AML-193 (cell line): ENCODE data around the gene LOXL1.
A peak's percentile ranks its signal among the peaks of the same experiment; 100 is the strongest.

Experiments
- DNase-seq, 2 experiments: peaks; one replicate each; lab custom pipeline; 2025; lab: John Stamatoyannopoulos, UW

LOXL1 gene, protein sequence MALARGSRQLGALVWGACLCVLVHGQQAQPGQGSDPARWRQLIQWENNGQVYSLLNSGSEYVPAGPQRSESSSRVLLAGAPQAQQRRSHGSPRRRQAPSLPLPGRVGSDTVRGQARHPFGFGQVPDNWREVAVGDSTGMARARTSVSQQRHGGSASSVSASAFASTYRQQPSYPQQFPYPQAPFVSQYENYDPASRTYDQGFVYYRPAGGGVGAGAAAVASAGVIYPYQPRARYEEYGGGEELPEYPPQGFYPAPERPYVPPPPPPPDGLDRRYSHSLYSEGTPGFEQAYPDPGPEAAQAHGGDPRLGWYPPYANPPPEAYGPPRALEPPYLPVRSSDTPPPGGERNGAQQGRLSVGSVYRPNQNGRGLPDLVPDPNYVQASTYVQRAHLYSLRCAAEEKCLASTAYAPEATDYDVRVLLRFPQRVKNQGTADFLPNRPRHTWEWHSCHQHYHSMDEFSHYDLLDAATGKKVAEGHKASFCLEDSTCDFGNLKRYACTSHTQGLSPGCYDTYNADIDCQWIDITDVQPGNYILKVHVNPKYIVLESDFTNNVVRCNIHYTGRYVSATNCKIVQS

DNA sequence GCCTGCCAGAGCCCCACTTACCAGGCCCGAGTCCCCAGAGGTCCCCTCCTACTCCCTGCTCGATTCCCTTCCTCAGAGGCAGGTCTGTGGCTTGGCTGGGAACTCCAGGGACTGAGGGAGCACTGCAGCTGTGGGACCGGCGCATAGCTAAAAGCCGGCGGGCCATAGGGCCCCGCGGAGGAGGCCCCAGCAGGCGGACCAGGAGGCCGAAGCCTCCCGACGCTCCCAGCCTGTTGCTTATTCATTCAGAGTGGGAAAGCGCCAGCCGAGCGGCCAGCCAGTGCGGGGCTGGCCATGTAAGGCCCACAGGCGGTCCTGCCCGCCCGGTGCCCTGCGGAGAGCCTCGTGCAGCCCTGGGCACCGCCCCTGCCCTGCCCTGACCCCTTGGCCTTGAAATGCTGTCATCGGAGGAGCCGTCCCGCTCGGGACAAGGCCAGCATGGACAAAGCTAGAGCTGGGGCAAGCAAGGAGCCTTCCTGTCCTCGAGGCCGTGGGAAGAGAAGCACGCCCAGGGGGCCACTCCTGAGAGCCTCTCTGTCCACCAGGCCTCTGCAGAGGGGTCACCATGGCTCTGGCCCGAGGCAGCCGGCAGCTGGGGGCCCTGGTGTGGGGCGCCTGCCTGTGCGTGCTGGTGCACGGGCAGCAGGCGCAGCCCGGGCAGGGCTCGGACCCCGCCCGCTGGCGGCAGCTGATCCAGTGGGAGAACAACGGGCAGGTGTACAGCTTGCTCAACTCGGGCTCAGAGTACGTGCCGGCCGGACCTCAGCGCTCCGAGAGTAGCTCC is at the start of gene LOXL1:
LOXL1 (plus strand) TSS at position 244 of the 784 bp plus-strand sequence; CDS start at position 566, 322 bp downstream.
- no peak for DNase-seq

DNA sequence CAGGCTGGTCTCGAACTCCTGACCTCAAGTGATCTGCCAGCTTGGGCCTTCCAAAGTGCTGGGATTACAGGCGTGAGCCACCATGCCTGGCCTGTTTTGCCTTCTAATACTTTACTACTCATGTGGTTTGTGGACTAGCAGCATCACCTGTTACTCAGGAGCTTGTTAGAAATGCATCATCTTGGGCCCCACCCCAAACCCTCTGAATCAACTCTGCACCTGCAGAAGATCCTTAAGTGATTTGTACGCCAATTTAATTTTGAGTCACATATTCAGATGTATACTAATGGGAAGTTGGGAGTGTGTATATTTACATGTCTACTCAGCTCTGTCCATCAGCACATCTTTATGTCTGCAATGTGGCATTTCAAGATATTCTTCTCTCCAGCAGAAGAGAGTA is 46.8 kb upstream of the LOXL1 start:
- no peak for DNase-seq

GRCh38 chr15:73881579-73882320 is 44.5 kb upstream of the LOXL1 start:
- no peak for DNase-seq

DNA sequence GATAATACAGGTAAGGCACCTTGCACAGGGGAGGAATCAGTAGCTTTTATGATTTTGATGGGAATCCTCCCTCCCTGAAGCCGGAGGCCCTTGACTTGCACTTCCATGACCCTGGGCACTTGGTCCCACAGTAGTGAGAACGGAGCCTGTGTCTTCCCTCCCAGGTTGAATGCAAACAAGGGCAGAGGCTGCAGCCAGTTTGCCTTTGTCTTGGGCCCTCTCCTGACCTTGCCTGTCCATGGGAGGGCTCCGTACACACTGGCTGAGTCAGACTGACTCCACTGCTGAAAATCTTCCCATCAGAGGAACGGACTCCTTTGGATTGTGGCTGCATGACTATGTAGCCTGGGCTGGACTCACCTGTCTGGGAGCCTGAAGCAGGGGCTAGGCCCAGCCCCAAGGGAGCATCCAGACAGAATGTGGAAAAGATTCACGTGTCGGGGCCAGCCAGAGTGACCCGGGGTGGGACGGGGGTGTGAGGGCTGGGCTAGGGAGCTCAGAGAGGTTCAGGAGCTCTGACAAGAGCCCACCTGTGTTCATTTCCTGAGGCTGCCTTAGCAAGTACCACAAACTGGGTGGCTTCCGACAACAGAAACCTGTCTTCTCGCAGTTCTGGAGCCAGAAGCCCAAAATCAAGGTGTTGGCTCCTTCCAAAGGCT is 43.4 kb upstream of the LOXL1 start:
- no peak for DNase-seq

GRCh38 chr15:73884159-73884558 is 42.1 kb upstream of the LOXL1 start:
- DNase-seq = no peak

DNA sequence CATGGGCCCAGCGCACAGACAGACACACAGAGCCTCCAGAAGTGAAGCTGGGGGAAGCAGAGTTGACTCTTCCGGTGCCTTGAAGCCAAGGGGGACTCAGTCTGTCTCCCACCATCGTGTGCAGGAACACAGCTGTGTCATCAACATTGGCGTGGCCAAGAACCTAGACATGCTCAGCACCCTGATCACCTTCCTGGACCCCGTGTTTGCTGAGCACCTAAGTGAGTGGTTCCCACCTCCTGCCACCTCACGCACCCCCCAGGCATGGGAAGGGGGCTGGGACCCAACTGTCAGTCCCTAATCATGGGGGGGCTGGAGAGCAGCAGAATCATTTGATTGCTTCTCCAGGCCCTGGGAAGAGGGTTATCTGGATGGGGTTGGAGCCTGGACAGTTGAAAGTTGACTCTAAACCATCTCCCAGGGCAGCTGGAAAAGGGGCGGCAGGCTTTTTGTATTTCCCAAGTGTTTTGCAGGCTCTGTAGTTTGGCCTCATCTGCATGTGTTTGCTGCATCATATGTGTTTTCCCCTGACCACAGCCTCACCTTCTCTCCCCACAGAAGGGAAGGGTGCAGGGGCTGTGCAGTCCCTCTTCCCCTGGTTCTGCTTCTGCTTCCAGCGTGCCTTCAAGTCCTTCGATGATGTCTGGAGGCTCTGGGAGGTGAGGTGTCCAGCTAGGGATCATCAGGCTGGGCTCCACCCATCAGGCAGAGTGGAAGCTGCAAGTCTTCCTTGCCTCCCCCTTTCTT is 40.1 kb upstream of the LOXL1 start:
- no peak for DNase-seq

GRCh38 chr15:73886717-73887345 is 39.4 kb upstream of the LOXL1 start:
- no peak for DNase-seq

DNA sequence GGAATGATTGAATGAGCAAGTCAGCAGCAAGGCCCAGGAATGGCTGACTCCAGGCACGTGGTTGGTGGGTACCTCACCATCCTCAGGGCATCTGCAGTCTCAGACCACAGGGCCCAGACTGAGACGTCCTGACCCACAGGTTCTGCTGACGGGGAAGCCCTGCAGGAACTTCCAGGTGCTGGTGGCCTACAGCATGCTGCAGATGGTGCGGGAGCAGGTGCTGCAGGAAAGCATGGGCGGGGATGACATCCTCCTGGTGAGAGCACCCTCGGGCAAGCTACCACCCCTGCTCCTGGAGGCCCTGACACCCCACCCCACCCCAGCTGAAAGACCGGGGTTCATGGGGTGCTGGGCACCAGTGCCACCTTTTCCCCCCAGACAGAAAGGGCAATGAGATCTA is 38.8 kb upstream of the LOXL1 start:
- DNase-seq = no peak

DNA sequence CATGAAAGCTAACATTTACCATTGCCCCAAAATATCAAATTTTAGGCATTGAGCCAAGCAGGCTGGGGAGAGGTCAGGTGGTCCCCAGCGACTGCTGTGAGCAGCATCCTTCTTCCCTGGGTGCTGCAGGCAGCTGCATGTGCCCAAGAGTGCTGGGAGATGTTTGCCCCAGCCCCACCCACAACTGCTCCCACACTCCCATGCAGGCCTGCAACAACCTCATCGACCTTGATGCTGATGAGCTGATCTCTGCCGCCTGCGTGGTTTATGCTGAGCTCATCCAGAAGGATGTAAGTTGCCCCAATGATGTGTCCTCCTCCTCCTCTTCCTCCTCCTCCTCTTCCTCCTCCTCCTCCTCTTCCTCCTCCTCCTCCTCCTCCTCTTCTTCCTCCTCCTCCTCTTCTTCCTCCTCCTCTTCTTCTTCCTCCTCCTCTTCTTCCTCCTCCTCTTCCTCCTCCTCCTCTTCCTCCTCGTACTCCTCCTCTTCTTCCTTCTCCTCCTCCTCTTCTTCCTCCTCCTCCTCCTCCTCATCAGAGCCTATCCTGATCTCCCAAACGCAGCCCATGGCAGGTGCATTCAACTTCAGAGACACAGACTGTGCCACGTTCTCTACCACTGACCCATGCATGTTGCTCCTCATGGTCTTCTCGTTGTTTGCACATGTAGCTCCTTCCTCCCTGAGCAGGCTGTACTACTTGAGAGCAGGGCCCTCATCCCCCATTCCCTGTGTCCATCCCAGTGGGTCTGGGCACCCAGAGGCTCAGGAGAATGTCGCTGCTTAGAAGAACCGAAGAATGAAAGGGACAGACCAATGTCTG is 37.8 kb upstream of the LOXL1 start:
- no peak for DNase-seq

GRCh38 chr15:73889053-73889761 is 37.1 kb upstream of the LOXL1 start:
- no peak for DNase-seq

- DNase-seq = no peak
Measured at GRCh38 chr15:73889762-73890124, 36.5 kb upstream of the LOXL1 start.

GRCh38 chr15:73891328-73892315 is 34.6 kb upstream of the LOXL1 start:
- DNase-seq = no peak

DNA sequence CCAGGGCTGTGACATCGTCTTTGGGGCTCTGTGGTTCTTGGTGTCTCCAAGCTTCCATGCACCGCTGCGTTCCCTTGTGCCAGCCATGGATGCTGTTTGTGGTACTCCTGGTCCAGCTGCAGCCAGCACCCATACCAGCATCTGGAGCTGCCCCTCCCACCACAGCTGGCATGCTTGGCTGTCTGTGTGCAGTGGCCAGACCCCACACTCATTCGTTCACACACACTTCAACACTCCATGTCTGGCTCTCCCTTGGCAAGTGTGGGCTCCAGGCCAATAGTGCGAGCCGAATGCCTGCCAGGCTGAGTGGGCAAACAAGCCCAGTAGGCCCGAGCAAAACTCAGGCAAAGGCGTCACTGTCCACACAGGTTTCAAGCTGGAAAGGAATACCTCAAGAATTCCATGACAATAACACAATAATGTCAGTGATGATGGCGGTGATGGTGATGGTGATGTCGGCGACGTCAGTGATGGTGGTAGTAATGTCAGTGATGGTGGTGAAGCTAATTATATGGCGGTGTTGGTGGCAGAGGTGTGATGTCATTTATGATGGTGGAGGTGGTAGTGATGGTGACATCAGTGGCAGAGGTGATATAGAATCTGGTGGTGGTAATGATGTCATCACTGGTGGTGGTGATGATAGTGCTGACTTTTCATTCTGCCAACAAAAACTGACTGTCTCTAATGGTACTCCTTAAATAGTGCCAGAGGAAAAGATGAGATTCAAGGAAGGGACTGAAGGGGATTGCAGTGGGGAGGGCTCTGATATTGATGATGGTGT is 33.6 kb upstream of the LOXL1 start:
- DNase-seq = no peak

DNA sequence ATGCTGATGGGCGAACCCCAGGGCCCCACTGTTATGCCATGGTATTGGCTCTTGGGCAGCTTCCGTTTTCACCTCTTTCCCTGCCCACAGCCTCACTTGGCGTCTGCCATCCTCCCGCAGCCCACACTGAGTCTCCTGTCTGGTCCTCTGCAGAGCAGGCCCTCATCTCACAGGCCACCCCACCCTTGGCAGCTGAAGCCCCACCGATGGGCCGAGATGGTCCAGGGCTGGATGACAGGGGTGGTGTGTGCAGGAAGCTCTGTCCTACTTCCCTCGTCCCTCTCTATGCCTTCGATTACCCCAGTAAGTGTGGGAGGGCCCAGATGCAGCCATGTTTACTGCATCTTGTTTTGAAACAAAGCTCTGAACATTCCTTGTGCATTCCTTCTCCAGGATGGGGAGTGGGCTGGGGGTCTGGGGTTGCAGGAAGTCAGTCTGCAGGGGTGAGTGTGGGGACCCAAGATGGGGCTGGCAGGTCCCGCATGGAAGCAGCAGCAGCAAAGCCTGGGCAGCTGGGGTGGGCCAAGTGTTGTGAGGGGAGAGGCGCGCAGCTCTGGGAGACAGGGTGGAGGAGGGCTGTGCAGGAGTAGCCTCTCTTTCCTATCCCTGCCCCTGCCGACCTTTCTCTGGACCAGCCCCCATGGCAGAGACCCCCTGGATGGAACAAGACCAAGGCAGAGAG is 32.0 kb upstream of the LOXL1 start:
- DNase-seq = no peak

GRCh38 chr15:73897441-73898261 is 28.6 kb upstream of the LOXL1 start:
- DNase-seq = peak; percentile 57 to 67
